ENCODE measurements around the gene PKP4. TPM values are rescaled to one million over a fixed set of nuclear protein-coding genes. Genes with fewer than 3 reads are reported as not detected.
A peak's percentile ranks its signal among the peaks of the same experiment; 100 is the strongest.

The PKP4 gene
- total RNA-seq, 1 experiment from 2014 or later: 52.0 TPM

- Histone ChIP-seq H3K14ac (ENCODE audit: insufficient read depth, low read length) (no peak overlapping the region), H3K4me2 (ENCODE audit: insufficient read depth, insufficient read length, low read length) (no peak overlapping the region), H3K23me2 (ENCODE audit: insufficient read length, low read depth, low read length, poor library complexity, severe bottlenecking) (no peaks in the 10 kb centered on the region), H4K20me1 (ENCODE audit: control insufficient read depth, insufficient read depth, insufficient read length) (no peaks in the 10 kb centered on the region), H3K23ac (ENCODE audit: insufficient read length, low read depth, low read length) (no peak overlapping the region), H4K8ac (replicated peaks; ENCODE audit: insufficient read length, low read depth, low read length) (no peak overlapping the region), H3K9ac (ENCODE audit: extremely low read depth, insufficient read length, low read length) (no peak overlapping the region), H2AK5ac (ENCODE audit: insufficient read length, low read length) (no peak overlapping the region), H2BK5ac (ENCODE audit: insufficient read length, low read length) (no peak overlapping the region), H3T11ph (ENCODE audit: low read length) (no peak overlapping the region), H4K91ac (ENCODE audit: insufficient read length, low read depth, low read length) (no peak overlapping the region), H3K27me3 (ENCODE audit: insufficient read depth, low read length) (no peaks in the 10 kb centered on the region), H2AFZ (ENCODE audit: low read length) (no peak overlapping the region), H2BK120ac (ENCODE audit: low read depth, low read length, poor library complexity, severe bottlenecking) (no peak overlapping the region), H3K4me1 (ENCODE audit: insufficient read depth, low read length) (no peaks in the 10 kb centered on the region; the same call in 1 of the 2 replicates), H3K79me1 (ENCODE audit: insufficient read depth, low read depth, low read length, poor library complexity, severe bottlenecking) (no peaks in the 10 kb centered on the region), H2BK15ac (ENCODE audit: low read depth, low read length) (no peak overlapping the region), H3K18ac (ENCODE audit: insufficient read length, low read depth, low read length) (no peak overlapping the region), H4K5ac (ENCODE audit: insufficient read length, low read depth, low read length) (no peak overlapping the region), H2BK20ac (ENCODE audit: low read depth, low read length, poor library complexity, severe bottlenecking) (no peak overlapping the region), H3K27ac (ENCODE audit: insufficient read length, low read depth, low read length) (no peak overlapping the region), H3K56ac (ENCODE audit: insufficient read length, low read depth, low read length) (no peak overlapping the region), H2BK12ac (ENCODE audit: insufficient read length, low read depth, low read length) (no peak overlapping the region), H3K79me2 (ENCODE audit: insufficient read depth, low read length) (no peaks in the 10 kb centered on the region), H3K9me3 (ENCODE audit: control insufficient read depth, low read depth, low read length) (no peaks in the 10 kb centered on the region), H3K4ac (ENCODE audit: low read depth, low read length) (no peak overlapping the region)
- peaks cover 0 to 3% (median under 1%) of the 10 kb centered on the region in 3 experiments; a peak in 3 of 7 replicates for H3K36me3 Mint-ChIP-seq (ENCODE audit: insufficient read depth in 1 of 3, low read depth in 3 of 3)
- H3K27me3 Mint-ChIP-seq (ENCODE audit: low read depth): no peaks in the 10 kb centered on the region; the same call in none of the 2 replicates
- H3K9me3 Mint-ChIP-seq: peaks cover 2 to 3% of the 10 kb centered on the region in 2 experiments
- H3K4me1 Mint-ChIP-seq: peaks cover 9 to 14% of the 10 kb centered on the region in 2 experiments
- TF ChIP-seq CTCF (conservative IDR thresholded peaks at IDR 0.05): no peak
- no peak overlapping the region for H3K4me3 Mint-ChIP-seq
- 0 out of 7 replicates have a peak overlapping the region, but pooled peaks of 1 of the 3 experiments have one; percentile 12 for H3K27ac Mint-ChIP-seq
- no CpG with 5 or more reads among the region's 4 CpGs for WGBS (ENCODE audit: extremely low coverage, insufficient read length, low lambda C conversion rate)
- DNase-seq: no peak
Observed at GRCh38 chr2:158691619-158692018, 234.9 kb downstream of the PKP4 start.
